Astrocyte of the spinal cord (primary cell): ENCODE measurements around the gene PRTG.
A peak's percentile ranks its signal among the peaks of the same experiment; 100 is the strongest.
"Not testable (repeated sequence)": the region's sequence is repeated elsewhere in the genome, so short reads cannot be mapped to it uniquely, and the experiment has no call there.

ENCODE experiments used
- DNase-seq: peaks from one replicate; pipeline ENCODE4 v3.0.0; 2011; ENCODE audit warnings: low read depth, low spot score
- H3K4me3 ChIP-seq: 2 replicates; pipeline ENCODE4 v1.5.1; 2011; ENCODE audit warnings: low read depth, mild to moderate bottlenecking, low read length, moderate library complexity
- in situ Hi-C: cut with HindIII; loops from 2 replicates; pipeline ENCODE4 v1.10.0; 2017; ENCODE audit warnings: low sequenced_read_pairs
- TF ChIP-seq, protein P1 (sequence below): IDR thresholded peaks from 2 replicates; pipeline ENCODE4 v1.5.1; 2012; ENCODE audit warnings: low read depth, mild to moderate bottlenecking, low read length, inconsistent platforms

PRTG gene

DNA sequence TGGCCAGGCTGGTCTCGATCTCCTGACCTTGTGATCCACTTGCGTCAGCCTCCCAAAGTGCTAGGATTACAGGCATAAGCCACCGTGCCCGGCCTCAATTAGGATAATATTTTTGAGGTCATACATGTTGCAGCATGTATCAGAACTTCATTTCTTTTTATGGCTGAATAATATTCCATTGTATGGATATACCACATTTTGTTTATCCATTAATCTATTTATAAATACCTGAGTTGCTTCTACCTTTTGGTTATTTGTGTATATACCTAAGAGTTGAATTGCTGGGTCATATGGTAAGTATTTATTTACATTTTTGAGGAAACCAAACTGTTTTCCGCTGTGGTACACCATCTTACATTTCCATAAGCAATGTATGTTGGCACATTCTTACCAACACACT lies 136.7 kb downstream of the PRTG start:
- in situ Hi-C loops, result no loop called here

DNA sequence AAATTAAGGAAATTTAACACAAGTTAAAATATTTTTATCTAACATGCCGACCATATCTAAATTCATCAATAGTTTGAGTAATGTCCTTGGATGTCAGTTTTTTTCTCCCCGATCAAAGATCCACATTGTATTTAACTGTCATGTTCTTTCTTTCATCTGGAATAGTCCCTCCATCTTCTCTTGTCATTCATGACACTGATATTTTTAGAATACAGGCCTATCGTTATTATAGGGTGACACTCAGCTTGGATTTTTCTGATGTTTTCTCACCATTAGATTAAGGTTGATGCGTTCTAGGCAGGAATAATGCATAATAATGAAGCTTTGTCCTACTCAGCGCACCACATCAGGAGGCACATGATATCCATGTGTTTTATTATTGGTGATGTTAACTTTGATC lies 141.6 kb downstream of the PRTG start:
- H3K4me3 ChIP-seq, result no peak overlapping the region
- no peak for DNase-seq
- in situ Hi-C loops, result no loop called here
- TF ChIP-seq, protein P1, sequence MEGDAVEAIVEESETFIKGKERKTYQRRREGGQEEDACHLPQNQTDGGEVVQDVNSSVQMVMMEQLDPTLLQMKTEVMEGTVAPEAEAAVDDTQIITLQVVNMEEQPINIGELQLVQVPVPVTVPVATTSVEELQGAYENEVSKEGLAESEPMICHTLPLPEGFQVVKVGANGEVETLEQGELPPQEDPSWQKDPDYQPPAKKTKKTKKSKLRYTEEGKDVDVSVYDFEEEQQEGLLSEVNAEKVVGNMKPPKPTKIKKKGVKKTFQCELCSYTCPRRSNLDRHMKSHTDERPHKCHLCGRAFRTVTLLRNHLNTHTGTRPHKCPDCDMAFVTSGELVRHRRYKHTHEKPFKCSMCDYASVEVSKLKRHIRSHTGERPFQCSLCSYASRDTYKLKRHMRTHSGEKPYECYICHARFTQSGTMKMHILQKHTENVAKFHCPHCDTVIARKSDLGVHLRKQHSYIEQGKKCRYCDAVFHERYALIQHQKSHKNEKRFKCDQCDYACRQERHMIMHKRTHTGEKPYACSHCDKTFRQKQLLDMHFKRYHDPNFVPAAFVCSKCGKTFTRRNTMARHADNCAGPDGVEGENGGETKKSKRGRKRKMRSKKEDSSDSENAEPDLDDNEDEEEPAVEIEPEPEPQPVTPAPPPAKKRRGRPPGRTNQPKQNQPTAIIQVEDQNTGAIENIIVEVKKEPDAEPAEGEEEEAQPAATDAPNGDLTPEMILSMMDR, result no peak

More for the DNA sequence above, 136.7 kb downstream of the PRTG start:
- no peak for DNase-seq
- TF ChIP-seq, protein P1, result no peak
- H3K4me3 ChIP-seq, result no peak overlapping the region

DNA sequence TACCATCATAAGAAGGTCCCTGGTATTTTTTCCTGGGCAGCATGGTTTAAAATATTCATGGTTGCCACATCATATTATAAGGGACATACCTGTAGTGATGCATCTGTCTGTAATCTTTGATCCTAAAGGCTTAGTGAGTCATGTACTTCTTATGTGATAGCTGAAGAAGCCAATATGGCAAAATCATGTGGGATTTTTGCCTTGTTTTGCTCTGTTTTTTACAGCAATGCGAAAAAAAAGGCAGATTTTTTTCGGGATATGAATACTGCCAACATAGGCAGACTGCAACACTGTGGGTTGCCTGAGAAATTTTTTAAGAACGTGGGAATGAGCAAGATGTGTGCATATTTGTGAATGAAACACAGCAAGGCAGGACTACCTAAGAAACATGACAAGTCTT lies 143.5 kb downstream of the PRTG start:
- no peak for DNase-seq
- H3K4me3 ChIP-seq, result no peak overlapping the region
- in situ Hi-C loops, result no loop called here
- TF ChIP-seq, protein P1, result no peak

DNA sequence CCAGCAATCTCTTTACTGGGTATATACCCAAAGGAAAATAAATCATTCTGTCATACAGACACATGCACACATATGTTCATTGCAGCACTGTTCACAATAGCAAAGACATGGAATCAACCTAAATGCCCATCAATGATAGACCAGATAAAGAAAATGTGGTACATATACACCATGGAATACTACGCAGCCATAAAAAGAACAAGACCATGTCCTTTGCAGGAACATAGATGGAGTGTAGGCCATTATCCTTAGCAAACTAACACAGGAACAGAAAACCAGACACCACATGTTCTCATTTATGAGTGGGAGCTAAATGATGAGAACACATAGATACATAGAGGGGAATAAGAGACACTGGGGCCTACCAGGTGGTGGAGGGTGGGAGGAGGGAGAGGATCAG lies 149.9 kb downstream of the PRTG start:
- DNase-seq, in situ Hi-C loops, H3K4me3 ChIP-seq: not testable (repeated sequence)

DNA sequence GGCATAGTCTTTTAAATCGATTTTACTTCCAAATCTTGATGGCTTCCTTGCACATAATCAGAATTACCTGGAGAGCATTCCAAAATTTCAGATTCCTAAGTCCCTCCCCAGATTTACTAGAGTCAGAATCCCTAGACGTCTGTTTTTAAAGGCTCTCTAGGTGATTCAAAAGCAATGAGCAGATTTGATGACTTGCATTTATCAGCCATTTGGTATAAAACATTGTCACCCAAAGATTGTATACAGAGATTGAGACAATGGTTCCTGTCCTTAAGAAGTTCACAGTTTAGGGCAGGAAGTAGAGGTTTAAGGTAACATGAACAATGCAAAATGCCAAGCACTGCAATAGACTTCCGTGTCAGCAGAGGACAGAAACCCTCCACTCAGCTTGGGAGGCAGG lies 152.2 kb downstream of the PRTG start:
- TF ChIP-seq, protein P1, result no peak
- no peak overlapping the region for H3K4me3 ChIP-seq
- in situ Hi-C loops, result no loop called here
- DNase-seq, result no peak

DNA sequence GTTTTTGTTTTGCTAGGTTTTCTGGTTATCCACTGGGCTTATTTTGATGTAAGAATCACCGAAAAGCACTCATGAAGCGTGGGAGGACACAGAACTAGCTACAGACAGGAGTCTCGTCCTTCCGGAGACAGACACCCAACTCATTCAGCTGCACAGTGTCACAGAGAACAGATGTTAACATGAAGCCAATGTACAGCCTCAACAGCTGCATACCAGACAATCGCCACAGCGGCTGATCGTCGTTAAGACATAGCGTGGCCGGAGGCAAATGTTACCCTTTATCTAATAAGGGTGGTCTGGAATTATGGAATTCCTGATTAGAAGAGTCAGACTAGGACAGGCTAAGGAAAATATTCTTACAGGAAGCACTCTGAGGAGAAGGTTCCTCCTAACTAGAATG lies 153.7 kb downstream of the PRTG start:
- no peak for DNase-seq
- no peak overlapping the region for H3K4me3 ChIP-seq
- in situ Hi-C loops, result no loop called here
- TF ChIP-seq, protein P1, result no peak

DNA sequence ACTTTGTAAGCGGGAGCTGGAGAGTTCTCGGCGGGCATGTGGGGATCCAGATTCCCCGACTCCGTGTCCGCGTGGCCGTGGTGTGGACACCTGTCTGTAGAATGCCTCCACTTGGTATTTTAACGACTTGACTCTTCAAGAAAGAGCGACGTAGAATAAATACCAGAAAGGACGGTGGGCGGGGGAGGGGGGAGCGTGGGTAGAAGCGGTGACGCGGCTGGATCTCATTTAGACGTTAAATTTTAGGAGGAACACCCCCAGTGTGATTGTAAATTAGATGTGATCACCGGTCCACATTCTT lies 154.2 kb downstream of the PRTG start:
- in situ Hi-C loops, result no loop called here
- no peak for DNase-seq
- peak overlapping the region; percentile 55 for H3K4me3 ChIP-seq
- TF ChIP-seq, protein P1, result no peak
